B cell (primary cell): Measurements from ENCODE around the gene MYLK3. TPM values are rescaled to one million over a fixed set of nuclear protein-coding genes. Genes with fewer than 3 reads are reported as not detected.

Experiments used
- ATAC-seq: fragments of 200-7000 bp; cut with Tn5 transposase; one replicate; pipeline ENCODE4 v1.10.0; 2021; ENCODE audit warnings: low read depth, mild to moderate bottlenecking, moderate number of reproducible peaks, moderate library complexity
- CTCF ChIA-PET: fragments of 350-600 bp; sonication (Branson Sonifier 250); formaldehyde crosslinking; loops from one replicate; lab custom pipeline; 2021; ENCODE audit warnings: antibody characterized with exemption, inconsistent platforms; lab: Charles Lee
- POLR2A ChIA-PET: fragments of 350-600 bp; sonication (Branson Sonifier 250); formaldehyde crosslinking; loops from one replicate; lab custom pipeline; 2021; ENCODE audit warnings: antibody characterized with exemption; lab: Charles Lee
- DNase-seq: peaks from one replicate; pipeline ENCODE4 v3.0.0; 2013
- H2AFZ ChIP-seq: 2 replicates; pipeline ENCODE4 v1.6.1; 2012; ENCODE audit warnings: mild to moderate bottlenecking, low read depth, low read length; ENCODE audit not compliant: insufficient read depth, poor library complexity, severe bottlenecking
- H3K27ac ChIP-seq, 2 donors: 1 replicate in 1 of 2; 2 replicates in 1 of 2; pipeline ENCODE4 v1.5.1; 2012 to 2013; ENCODE audit warnings: low read length in 2 of 2, mild to moderate bottlenecking in 2 of 2, moderate library complexity in 1 of 2
- H3K27me3 ChIP-seq, 4 experiments: fragments of 200-600 bp in 1 of 4; sonication (generic) in 1 of 4; replicated peaks in 1 of 4; 1 replicate in 2 of 4; 2 replicates in 2 of 4; pipeline versions ENCODE4 v1.6.1 to v1.7.0; 2013 to 2016; ENCODE audit warnings: low read length in 3 of 4, mild to moderate bottlenecking in 2 of 4, mixed read lengths in 1 of 4, moderate library complexity in 1 of 4; ENCODE audit not compliant: insufficient read depth in 4 of 4, control insufficient read depth in 3 of 4; ENCODE audit errors: control extremely low read depth in 1 of 4
- H3K36me3 ChIP-seq, 2 experiments: replicated peaks in 1 of 2; 1 replicate in 1 of 2; 2 replicates in 1 of 2; pipeline versions ENCODE4 v1.6.1 to v1.7.1; 2013; ENCODE audit warnings: low read length in 1 of 2; ENCODE audit not compliant: insufficient read depth in 2 of 2, control insufficient read depth in 1 of 2; ENCODE audit errors: control extremely low read depth in 1 of 2, extremely low read depth in 1 of 2
- H3K4me1 ChIP-seq, 2 donors: fragments of 200-600 bp in 1 of 2; sonication (generic) in 1 of 2; 1 replicate in 1 of 2; 2 replicates in 1 of 2; pipeline versions ENCODE4 v1.5.1 to v1.6.1; 2013 to 2017; ENCODE audit warnings: low read length in 2 of 2; ENCODE audit not compliant: control insufficient read depth in 2 of 2, insufficient read depth in 2 of 2
- H3K4me2 ChIP-seq: replicated peaks from 2 replicates; pipeline ENCODE3; 2012; ENCODE audit warnings: mild to moderate bottlenecking, low read depth, low read length; ENCODE audit not compliant: poor library complexity, severe bottlenecking
- H3K4me3 ChIP-seq, 5 experiments: fragments of 200-600 bp in 1 of 5; sonication (generic) in 1 of 5; 1 replicate in 3 of 5; 2 replicates in 2 of 5; pipeline versions ENCODE4 v1.5.1 to v1.7.0; 2011 to 2016; ENCODE audit warnings: low read length in 4 of 5, mild to moderate bottlenecking in 4 of 5, low read depth in 2 of 5, control low read depth in 1 of 5, moderate library complexity in 1 of 5; ENCODE audit not compliant: insufficient read depth in 1 of 5; ENCODE audit errors: control extremely low read depth in 1 of 5, extremely low read depth in 1 of 5
- H3K79me2 ChIP-seq: fragments of 200-600 bp; sonication (generic); one replicate; pipeline ENCODE4 v1.6.0; 2016; ENCODE audit warnings: low read length; ENCODE audit not compliant: control insufficient read depth, insufficient read depth
- H3K9ac ChIP-seq: fragments of 200-600 bp; sonication (generic); 2 replicates; pipeline ENCODE4 v1.6.1; 2017; ENCODE audit warnings: mild to moderate bottlenecking, low read length, moderate library complexity
- H3K9me3 ChIP-seq, 3 donors: one replicate each; pipeline versions ENCODE4 v1.6.1 to v1.7.1; 2013; ENCODE audit warnings: low read length in 2 of 3; ENCODE audit not compliant: control insufficient read depth in 2 of 3, insufficient read depth in 1 of 3; ENCODE audit errors: control extremely low read depth in 1 of 3
- H4K20me1 ChIP-seq: 2 replicates; pipeline ENCODE4 v1.6.0; 2012; ENCODE audit warnings: mild to moderate bottlenecking, low read length; ENCODE audit not compliant: insufficient read depth, control insufficient read depth, poor library complexity, severe bottlenecking
- H3K27ac Mint-ChIP-seq: one replicate; pipeline ENCODE4 v1.8.0; 2021; ENCODE audit warnings: mixed read lengths
- H3K27me3 Mint-ChIP-seq: one replicate; pipeline ENCODE4 v1.8.0; 2021; ENCODE audit warnings: mixed read lengths
- H3K4me1 Mint-ChIP-seq: one replicate; pipeline ENCODE4 v1.8.0; 2021; ENCODE audit warnings: mixed read lengths
- H3K4me3 Mint-ChIP-seq: one replicate; pipeline ENCODE4 v1.8.0; 2021; ENCODE audit warnings: mixed read lengths
- H3K9me3 Mint-ChIP-seq: one replicate; pipeline ENCODE4 v1.8.0; 2022; ENCODE audit warnings: mixed read lengths; ENCODE audit not compliant: insufficient read depth
- EZH2 ChIP-seq: IDR thresholded peaks from 2 replicates; pipeline ENCODE4 v1.6.1; 2012; ENCODE audit warnings: borderline replicate concordance, low read depth, mild to moderate bottlenecking, moderate library complexity, low read length; ENCODE audit not compliant: insufficient read depth, poor library complexity, severe bottlenecking
- WGBS: methylation state at CpG from one replicate; pipeline ENCODE4 v1.1.5; 2013; ENCODE audit warnings: missing lambda C conversion rate; ENCODE audit not compliant: insufficient coverage; 5-methylcytosine and 5-hydroxymethylcytosine counted together
- intact Hi-C: fragments of 100-400 bp; cut with micrococcal nuclease; formaldehyde crosslinking; loops from one replicate; pipeline ENCODE4 v1.10.0; 2022
- polyA plus RNA-seq: library from polyadenylated mRNA; depleted of rRNA; stranded (reverse); fragments of >200 nt; gene quantifications from 2 replicates; pipeline ENCODE4 v1.2.3, GENCODE V29; 2012
- total RNA-seq, 2 donors: library from RNA; stranded (reverse); fragments of 120-200 nt in 1 of 2; gene quantifications; 1 replicate in 1 of 2; 2 replicates in 1 of 2; pipeline versions ENCODE4 v1.2.3 to v1.2.4, GENCODE V29; 2013 to 2022
- TF ChIP-seq, protein P1 (sequence below): fragments of 200-600 bp; IDR thresholded peaks from one replicate; pipeline ENCODE4 v1.8.0; 2022; ENCODE audit warnings: antibody characterized with exemption, mild to moderate bottlenecking

Gene MYLK3
- total and polyA plus RNA-seq, 2 donors (not counting 1 experiment from before 2014, with no cell fraction given) = 0.01 to 0.10 TPM

DNA sequence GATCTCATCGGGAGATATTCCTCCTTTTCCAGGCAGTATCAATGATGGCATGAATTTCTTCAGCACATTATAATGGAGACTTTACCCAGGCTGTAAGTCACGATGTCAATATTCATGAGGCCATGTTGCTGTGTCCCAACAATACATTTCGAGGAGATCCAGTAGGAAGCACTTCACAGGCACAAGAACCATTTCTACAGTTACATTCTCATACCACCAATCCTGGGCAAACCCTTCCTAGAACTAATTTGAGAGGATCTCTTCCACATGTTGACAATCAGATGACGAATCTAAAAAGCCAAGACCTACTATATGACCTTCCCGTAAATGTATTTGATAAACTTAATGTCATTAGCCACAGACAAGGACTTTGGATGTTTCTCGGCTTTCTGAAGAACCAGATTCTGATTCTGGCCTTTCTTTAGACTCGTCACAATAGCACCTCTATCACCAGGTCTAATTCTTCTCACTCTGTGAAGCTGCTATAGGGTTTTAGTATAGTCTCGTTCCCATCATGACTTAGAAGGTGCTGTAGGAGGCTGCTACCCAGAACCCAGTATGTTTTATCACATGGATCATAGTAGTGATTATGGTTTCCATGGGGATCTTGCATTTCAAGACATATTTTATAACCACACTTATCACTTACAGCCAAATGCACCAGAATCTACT is 42.6 kb upstream of the MYLK3 start:
- Mint-ChIP-seq H3K27me3 (no peaks in the 10 kb centered on the region), H3K27ac (peak overlapping the region; percentile 81), H3K9me3 (peaks cover 15% of the 10 kb centered on the region), H3K4me1 (peaks cover 50% of the 10 kb centered on the region), H3K4me3 (peak overlapping the region; percentile 85)
- Histone ChIP-seq H3K27me3 (no peaks in the 10 kb centered on the region), H3K4me3 (peak overlapping the region in 4 of 5 experiments; percentile 21 to 90 (median 72)), H3K4me1 (peaks cover 36 to 39% of the 10 kb centered on the region in 2 donors), H3K4me2 (peak overlapping the region; percentile 93), H3K36me3 (no peaks in the 10 kb centered on the region), H2AFZ (peak overlapping the region; percentile 98), H4K20me1 (no peaks in the 10 kb centered on the region), H3K9me3 (peaks cover 8 to 20% (median 20%) of the 10 kb centered on the region in 3 donors), H3K27ac (peak overlapping the region in 1 of 2 donors; percentile 51), H3K79me2 (peaks cover 4% of the 10 kb centered on the region), H3K9ac (peak overlapping the region; percentile 86)
- TF ChIP-seq EZH2 = no peak
- TF ChIP-seq, protein P1, sequence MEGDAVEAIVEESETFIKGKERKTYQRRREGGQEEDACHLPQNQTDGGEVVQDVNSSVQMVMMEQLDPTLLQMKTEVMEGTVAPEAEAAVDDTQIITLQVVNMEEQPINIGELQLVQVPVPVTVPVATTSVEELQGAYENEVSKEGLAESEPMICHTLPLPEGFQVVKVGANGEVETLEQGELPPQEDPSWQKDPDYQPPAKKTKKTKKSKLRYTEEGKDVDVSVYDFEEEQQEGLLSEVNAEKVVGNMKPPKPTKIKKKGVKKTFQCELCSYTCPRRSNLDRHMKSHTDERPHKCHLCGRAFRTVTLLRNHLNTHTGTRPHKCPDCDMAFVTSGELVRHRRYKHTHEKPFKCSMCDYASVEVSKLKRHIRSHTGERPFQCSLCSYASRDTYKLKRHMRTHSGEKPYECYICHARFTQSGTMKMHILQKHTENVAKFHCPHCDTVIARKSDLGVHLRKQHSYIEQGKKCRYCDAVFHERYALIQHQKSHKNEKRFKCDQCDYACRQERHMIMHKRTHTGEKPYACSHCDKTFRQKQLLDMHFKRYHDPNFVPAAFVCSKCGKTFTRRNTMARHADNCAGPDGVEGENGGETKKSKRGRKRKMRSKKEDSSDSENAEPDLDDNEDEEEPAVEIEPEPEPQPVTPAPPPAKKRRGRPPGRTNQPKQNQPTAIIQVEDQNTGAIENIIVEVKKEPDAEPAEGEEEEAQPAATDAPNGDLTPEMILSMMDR = no peak
- POLR2A ChIA-PET = no interaction called here
- DNase-seq (no peak), ATAC-seq (no peak)
- intact Hi-C loops = loop anchor here (1.0 to 2.0 kb wide), 5 partner anchors 20 to 170 kb away; partner anchors contain the start of genes C16orf87, GPT2, ORC6 and SHCBP1
- CTCF ChIA-PET = interaction anchor here (0.6 to 2.8 kb wide), 5 partner anchors 11 to 135 kb away, joined by 3 to 11 read pairs (median 4); no protein-coding TSS in a partner anchor
- 93% methylated on average over 5 of the region's 8 CpGs for WGBS
